NCI-H146 treated with DMSO at 0.1 percent for 48 hours (cell line): ENCODE data around the gene DUSP8.
A peak's percentile ranks its signal among the peaks of the same experiment; 100 is the strongest.
"Not testable (repeated sequence)": the region's sequence is repeated elsewhere in the genome, so short reads cannot be mapped to it uniquely, and the experiment has no call there.

Experiments
- DNase-seq: peaks from one replicate; lab custom pipeline; 2025; ENCODE audit not compliant: unreplicated experiment; lab: John Stamatoyannopoulos, UW

The DUSP8 gene, protein sequence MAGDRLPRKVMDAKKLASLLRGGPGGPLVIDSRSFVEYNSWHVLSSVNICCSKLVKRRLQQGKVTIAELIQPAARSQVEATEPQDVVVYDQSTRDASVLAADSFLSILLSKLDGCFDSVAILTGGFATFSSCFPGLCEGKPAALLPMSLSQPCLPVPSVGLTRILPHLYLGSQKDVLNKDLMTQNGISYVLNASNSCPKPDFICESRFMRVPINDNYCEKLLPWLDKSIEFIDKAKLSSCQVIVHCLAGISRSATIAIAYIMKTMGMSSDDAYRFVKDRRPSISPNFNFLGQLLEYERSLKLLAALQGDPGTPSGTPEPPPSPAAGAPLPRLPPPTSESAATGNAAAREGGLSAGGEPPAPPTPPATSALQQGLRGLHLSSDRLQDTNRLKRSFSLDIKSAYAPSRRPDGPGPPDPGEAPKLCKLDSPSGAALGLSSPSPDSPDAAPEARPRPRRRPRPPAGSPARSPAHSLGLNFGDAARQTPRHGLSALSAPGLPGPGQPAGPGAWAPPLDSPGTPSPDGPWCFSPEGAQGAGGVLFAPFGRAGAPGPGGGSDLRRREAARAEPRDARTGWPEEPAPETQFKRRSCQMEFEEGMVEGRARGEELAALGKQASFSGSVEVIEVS

GRCh38 chr11:1572197-1573076 lies at the start of gene DUSP8:
TSS of gene DUSP8 (minus strand) at chr11:1572271. CDS start at chr11:1565826, 6,445 bp downstream.
- DNase-seq: peak; percentile 61

DNA sequence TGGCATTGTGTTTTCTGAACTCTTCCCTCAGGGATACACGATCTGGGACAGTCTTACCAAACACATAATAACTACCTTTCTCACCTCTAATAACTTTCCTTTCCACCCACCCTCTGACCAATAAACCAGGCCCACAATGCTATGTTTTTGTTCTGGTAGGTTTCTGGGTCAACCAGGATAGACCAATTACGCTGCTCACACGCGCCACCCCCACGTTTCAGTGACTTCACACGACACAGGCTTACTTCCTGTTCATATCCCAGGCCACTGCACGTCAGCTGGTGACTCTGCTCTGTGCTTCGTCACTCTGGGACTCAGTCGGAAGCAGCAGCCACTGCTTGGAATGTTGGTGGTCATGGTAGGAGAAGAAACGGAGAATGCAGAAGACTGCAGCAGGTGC lies 47.4 kb upstream of the DUSP8 start:
- DNase-seq: no peak

DNA sequence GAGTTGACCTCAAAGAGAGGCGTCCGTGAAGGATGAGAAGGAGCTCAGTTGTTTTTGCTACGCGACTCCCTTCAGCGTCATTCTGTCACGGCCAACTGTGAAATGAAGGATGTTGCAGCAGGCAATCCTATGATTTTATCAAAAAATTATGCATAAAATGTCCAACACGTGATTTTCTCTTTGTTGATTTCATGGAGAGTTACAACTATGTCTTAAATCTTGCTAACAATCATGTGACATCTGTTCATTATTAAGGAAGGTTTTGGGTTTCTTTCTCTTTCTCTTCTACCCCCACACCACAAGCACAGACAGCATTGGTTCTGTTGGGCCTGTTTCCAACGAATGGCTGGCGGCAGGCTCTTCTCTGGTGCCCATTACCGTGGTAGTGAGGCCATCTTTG lies 46.2 kb upstream of the DUSP8 start:
- no peak for DNase-seq

- DNase-seq: no peak
Measured at GRCh38 chr11:1608363-1608762, 36.3 kb upstream of the DUSP8 start, which contains the start of gene KRTAP5-3. TSS of gene KRTAP5-3 (minus strand) at chr11:1608463. CDS start at chr11:1608385, 78 bp downstream.

GRCh38 chr11:1607901-1608300 lies 35.8 kb upstream of the DUSP8 start:
- not testable (repeated sequence) for DNase-seq

- not testable (repeated sequence) for DNase-seq
Measured at GRCh38 chr11:1607156-1607845, 35.2 kb upstream of the DUSP8 start.

GRCh38 chr11:1605923-1606322 lies 33.9 kb upstream of the DUSP8 start:
- DNase-seq: not testable (repeated sequence)

DNA sequence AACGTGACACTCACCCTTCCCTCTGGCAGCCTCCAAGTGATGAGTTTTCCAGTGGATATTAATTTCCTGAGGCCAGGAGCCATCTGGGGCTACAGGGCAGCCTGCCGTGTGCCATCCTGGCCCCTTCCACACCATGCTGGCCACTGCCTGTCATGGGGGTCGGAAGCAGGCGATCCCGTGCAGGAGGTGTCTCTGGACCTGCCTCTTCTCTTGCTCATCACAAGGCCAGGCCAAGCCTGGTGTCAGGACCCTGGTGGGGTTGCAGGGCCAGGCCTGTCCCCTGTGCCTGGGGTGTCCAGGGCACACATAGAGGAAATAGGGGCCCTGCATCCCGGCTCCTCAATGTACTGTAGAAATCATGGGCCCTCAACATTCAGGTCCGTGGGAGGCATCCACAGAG lies 32.6 kb upstream of the DUSP8 start:
- DNase-seq: no peak

DNA sequence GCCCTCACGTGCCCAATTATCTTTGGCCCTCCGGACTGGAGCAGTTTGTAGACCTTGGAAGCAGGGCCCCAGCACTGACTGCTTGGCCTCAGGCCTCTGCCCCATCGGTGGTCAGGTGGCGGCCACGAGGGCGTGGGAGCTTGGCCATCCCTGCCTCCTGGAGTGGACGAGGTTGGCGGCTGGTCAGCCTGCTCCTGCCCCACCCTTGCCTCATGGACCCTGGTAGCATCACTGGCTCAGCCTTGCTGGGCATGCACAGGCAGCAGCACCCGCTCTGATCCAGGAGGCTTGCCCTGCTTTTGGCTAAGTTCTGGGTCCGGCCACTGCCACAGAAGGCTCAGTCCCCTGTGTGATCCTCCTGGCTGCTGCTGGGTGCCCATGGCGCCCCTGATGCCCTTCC lies 32.1 kb upstream of the DUSP8 start:
- no peak for DNase-seq

DNA sequence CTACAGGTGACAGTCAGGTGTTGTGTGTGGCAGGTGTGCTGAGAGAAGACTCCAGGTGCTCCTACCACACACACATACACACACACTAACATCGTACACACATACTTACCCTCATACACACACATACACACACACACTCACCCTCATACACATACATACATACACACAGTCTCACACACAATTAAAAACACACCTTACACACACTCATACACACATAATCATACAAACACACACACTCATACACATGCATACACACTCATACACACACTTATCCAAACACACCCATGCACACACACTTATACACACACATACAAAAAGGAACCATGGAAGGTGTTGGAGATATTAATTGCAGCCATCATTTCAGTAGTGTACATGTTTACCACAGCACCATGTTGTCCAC lies 31.6 kb upstream of the DUSP8 start:
- DNase-seq: no peak

- DNase-seq: not testable (repeated sequence)
Measured at GRCh38 chr11:1601663-1602062, 29.6 kb upstream of the DUSP8 start.

DNA sequence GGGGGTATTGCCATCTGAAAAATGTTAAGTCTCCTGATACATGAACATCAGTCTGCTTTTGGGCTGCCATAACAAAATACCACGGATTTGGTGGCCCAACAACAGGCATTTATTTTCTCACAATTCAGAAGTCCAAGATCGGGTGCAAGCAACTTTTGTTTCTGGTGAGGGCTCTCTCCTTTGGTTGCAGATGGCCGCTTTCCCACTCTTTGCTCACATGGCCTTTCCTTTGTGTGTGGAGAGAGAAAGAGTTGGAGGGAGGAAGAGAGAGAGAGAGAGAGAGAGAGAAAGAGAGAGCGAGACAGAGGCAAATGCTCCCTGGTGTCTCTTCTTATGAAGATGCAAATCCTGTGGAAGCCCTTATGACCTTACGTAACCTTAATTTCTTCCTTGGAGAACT lies 28.6 kb upstream of the DUSP8 start:
- DNase-seq: no peak

- DNase-seq: no peak
Measured at GRCh38 chr11:1598816-1599215, 26.7 kb upstream of the DUSP8 start.

DNA sequence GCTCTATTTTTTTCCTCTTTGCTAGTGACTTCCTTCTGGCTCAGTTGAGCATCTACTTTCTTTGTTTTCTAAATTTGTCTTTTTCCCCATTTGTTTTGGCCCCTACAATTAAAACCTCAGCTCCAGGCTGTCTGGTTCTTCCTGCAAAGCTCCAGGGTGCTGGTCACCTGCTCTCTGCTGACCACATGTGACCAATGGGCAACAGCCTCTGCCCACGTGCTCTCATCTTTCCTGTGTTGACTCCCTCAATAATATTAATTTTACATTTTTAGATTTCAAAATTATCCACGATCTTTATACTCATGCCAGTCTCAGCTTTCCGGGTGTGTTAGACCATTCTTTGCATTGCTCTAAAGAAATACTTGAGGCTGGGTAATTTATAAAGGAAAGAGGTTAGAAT lies 26.3 kb upstream of the DUSP8 start:
- not testable (repeated sequence) for DNase-seq

DNA sequence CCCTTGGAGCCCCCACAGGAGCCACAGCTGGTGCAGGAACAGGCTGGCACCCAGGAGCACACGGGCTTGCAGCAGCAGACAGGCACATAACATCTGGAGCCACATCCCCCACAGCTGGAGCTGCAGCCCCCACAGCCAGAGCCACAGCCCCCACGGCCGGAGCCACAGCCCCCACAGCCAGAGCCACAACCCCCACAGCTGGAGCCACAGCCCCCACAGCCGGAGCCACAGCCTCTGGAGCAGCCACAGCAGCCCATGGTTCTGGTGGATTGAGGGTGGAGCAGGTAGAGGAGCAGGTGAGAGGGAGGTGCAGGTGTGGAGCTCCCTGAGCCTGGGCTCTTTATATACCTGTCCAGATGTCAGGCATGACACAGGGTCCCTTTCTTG lies 25.9 kb upstream of the DUSP8 start, which contains the start of gene KRTAP5-2:
Gene KRTAP5-2 (minus strand): TSS at position 301 of the 387 bp plus-strand sequence. CDS start 44 bp downstream, at position 257.
- DNase-seq: no peak

- DNase-seq: no peak
Measured at GRCh38 chr11:1597331-1597993, 25.4 kb upstream of the DUSP8 start.

- DNase-seq: not testable (repeated sequence)
Measured at GRCh38 chr11:1596576-1597121, 24.6 kb upstream of the DUSP8 start.

DNA sequence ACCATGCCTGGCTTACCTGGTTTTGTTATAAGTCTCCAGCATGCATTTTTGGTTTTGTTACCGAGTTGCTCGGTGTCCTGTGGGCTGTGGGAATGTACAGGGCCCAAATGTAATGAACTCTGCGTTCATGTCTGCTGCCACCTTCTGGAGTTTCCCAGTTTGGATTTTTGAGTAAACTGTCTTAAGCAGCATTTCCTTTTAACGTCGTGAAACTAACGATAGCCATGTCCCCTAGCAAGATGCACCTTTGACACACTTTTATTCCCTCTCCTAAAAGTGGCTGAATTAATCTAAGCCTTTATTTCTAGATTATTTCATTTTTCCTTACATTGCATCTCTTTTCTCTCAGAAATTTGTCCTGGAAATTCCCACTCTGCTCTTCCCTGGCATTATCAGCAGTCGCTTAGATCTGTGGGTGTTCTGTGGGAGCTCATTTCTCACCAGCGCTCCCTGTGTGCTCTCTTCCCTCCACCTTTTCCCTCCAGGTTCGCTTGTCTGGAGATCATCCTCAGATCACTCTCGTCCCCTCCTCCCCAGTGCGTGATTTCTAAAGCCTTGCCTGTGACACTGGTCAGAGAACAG lies 24.0 kb upstream of the DUSP8 start:
- DNase-seq: not testable (repeated sequence)

GRCh38 chr11:1592628-1593027 lies 20.6 kb upstream of the DUSP8 start:
- no peak for DNase-seq
